Measurements from ENCODE around the gene MPIG6B. TPM values are rescaled to one million over a fixed set of nuclear protein-coding genes. Genes with fewer than 3 reads are reported as not detected.
A peak's percentile ranks its signal among the peaks of the same experiment; 100 is the strongest.

The MPIG6B gene
- total RNA-seq, 4 donors from 2014 or later: not detected

DNA sequence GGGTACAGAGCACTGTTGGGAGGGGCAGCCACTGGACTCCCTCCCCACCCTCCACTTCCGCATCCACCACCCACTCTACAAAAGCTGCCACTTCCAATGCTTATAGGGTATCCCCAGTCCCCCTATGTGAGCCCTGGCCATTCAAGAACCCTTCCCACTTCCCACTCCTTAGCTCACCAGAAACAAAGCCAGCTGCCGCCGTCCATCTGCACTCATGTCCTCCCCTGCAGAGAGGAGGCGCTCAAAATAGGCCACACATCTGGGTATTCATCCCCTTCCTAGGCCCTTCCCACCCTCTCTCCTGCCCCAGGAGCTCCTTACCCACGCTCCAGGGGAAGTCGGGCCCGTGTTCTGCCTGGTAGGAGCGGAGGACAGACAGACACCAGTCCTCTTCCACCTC is 35.9 kb upstream of the MPIG6B start:
- H3K36me3 ChIP-seq: peaks cover 4 to 70% (median 5%) of the 10 kb centered on the region in 3 donors

DNA sequence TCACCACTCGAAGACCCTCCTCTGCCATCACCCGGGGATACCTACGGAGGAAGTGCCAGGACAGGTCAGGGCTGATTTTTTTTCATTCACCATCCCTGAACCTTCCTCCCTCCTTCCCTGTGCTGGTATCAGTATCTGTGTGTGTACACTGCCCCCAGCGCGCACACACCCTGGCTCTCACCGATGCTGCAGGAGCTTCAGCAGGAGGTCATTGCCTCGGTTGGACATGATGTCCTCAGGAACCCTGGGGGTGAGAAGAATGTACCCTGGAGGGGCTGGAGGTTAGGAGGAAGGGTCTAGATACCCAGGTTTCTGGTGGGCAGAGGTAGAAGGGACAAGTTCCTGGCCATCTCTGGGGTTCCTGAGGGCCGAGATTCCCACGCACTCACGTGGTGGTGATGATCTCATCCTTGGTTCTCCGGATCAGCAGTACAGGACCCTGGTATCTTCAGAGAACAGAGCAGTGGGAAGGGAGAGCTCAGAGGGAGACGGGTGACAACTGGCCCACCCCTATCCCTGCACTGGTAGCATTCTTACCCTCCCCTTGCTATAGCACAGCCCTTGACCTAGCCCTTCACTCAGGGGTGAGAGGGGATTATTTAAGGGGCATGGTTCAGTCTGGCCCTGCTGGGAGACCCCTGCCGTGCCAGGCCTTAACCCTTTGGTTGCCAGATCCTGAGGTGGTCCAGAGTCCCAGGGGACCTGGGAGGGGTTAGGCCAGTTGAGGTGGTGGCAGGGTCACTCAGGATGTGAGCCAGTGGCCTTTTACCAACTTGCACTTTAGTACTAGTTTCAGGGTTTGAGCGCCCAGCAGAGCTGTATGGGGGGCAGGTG is 35.1 kb upstream of the MPIG6B start:
- Histone ChIP-seq H3K4me3 (no peak overlapping the region), H3K4me1 (peaks cover 0 to 7% (median 3%) of the 10 kb centered on the region in 4 donors), H3K9me3 (no peaks in the 10 kb centered on the region), H3K27ac (no peak overlapping the region), H3K36me3 (peaks cover 4 to 77% (median 5%) of the 10 kb centered on the region in 3 donors), H3K27me3 (no peaks in the 10 kb centered on the region)
- 74 to 76% methylated on average over 13 to 14 of the region's 14 CpGs for WGBS, 2 donors
- DNase-seq (ENCODE audit: low spot score in 2 of 2): no peak
- no peak for TF ChIP-seq POLR2A (IDR thresholded peaks at IDR 0.05)
- TF ChIP-seq, protein P1, sequence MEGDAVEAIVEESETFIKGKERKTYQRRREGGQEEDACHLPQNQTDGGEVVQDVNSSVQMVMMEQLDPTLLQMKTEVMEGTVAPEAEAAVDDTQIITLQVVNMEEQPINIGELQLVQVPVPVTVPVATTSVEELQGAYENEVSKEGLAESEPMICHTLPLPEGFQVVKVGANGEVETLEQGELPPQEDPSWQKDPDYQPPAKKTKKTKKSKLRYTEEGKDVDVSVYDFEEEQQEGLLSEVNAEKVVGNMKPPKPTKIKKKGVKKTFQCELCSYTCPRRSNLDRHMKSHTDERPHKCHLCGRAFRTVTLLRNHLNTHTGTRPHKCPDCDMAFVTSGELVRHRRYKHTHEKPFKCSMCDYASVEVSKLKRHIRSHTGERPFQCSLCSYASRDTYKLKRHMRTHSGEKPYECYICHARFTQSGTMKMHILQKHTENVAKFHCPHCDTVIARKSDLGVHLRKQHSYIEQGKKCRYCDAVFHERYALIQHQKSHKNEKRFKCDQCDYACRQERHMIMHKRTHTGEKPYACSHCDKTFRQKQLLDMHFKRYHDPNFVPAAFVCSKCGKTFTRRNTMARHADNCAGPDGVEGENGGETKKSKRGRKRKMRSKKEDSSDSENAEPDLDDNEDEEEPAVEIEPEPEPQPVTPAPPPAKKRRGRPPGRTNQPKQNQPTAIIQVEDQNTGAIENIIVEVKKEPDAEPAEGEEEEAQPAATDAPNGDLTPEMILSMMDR (IDR thresholded peaks at IDR 0.05): no peak
- TF ChIP-seq EP300 (IDR thresholded peaks at IDR 0.05): no peak

More for the DNA sequence above, 35.9 kb upstream of the MPIG6B start:
- Histone ChIP-seq H3K9me3 (no peaks in the 10 kb centered on the region), H3K4me1 (peaks cover 0 to 15% (median 3%) of the 10 kb centered on the region in 4 donors), H3K27ac (no peak overlapping the region), H3K27me3 (no peaks in the 10 kb centered on the region), H3K4me3 (no peak overlapping the region)
- WGBS, 2 donors: 77 to 81% methylated on average over 8 of the region's 8 CpGs
- no peak for DNase-seq (ENCODE audit: low spot score in 2 of 2)
- no peak for TF ChIP-seq POLR2A (IDR thresholded peaks at IDR 0.05)
- TF ChIP-seq EP300 (IDR thresholded peaks at IDR 0.05): no peak
- TF ChIP-seq, protein P1 (IDR thresholded peaks at IDR 0.05): no peak

DNA sequence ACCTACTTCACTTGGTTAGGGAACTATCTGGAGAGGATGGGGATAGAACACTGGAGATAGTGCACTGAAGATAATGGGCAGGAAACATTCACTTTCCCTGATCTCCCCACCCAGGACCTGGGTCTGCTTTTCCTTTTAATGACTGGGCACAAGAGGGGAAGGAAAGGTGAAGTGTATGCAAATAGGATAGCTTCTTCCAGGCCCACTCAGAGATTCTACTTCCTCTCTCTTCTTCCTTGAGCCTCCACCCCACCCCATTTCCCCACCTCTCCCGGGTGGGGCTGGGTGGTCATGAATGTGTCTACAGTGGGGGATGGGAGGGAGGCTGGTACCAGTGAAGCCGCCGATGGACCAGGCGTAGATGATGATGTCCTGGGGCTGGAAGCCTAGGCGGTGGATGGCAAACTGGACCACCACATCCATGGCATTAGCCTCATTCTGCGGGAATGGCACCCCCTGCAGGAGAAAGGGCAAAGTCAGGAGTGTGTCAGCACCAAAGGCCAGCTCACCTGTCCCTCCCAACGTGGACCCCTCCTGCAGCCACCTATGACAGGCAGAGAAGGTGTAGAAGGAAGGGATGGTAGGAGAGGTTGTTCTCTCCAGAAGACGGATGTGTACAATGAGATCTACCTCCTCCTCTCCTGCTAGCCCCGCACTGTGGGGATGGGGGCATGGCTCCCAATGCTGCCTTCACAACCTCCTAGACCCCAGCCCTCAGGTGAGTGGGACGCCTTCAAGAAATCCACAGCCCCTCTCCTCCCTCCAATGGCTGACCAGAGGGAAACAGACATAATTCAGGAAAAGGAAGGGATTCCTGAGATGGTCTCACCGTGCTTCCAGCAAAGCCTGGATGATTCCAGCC is 33.7 kb upstream of the MPIG6B start:
- Histone ChIP-seq H3K36me3 (peaks cover 4 to 91% (median 5%) of the 10 kb centered on the region in 3 donors), H3K4me3 (no peak overlapping the region), H3K27ac (no peak overlapping the region), H3K27me3 (no peaks in the 10 kb centered on the region), H3K9me3 (no peaks in the 10 kb centered on the region), H3K4me1 (no peaks in the 10 kb centered on the region)
- DNase-seq (ENCODE audit: low spot score in 2 of 2): no peak
- 74 to 76% methylated on average over 11 of the region's 11 CpGs for whole genome bisulfite sequencing, 2 donors
- TF ChIP-seq EP300 (IDR thresholded peaks at IDR 0.05) (no peak), POLR2A (IDR thresholded peaks at IDR 0.05) (no peak)
- TF ChIP-seq, protein P1 (IDR thresholded peaks at IDR 0.05): peak in 1 of 5 experiments; percentile 27

DNA sequence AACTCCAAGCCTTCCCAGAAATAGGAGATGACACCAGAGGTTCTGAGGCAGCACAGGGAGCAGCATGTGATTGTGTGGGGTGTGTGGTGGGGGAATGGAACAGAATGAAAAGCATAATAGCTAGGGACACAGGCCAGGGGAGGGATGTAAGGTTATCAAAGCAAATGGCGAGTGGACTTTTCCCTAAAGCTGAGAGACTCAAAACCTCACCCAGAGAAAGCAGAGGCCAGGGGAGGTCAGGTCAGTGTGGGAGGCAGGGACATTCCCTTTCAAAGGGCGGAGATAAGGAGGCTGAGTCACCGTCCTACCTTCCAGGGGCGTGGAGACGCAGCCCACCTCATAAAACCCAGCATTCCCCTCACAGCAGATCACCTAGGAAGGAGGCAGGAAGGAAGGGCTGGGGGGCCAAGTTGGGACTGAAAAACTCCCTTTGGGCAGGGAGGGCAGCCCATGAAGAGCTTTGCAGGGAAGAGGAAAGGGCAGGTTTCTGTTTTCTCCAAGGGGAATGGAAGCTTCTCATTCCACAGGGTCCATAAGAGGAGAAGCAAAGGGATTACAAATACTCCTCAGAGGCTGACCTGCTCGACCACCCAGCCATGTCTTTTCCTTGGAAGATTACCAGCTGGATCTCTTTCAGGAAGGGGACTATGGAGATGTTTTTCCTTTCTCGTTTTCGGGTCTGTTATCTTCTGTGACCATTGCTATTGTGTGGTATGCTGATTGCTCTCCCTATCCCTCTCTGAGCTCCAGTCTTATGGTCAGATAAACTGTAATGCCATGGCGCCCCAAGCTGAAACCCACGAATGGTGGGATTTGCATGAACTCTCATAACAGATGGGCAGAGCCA is 32.7 kb upstream of the MPIG6B start:
- H3K27me3 ChIP-seq: no peaks in the 10 kb centered on the region
- no peak for DNase-seq (ENCODE audit: low spot score in 2 of 2)
- H3K9me3 ChIP-seq: no peaks in the 10 kb centered on the region
- no peak overlapping the region for H3K4me3 ChIP-seq
- H3K36me3 ChIP-seq: peaks cover 4 to 100% (median 5%) of the 10 kb centered on the region in 3 donors
- peak overlapping the region in 1 of 4 donors; percentile 42 for H3K27ac ChIP-seq
- 57 to 65% methylated on average over 10 of the region's 10 CpGs for WGBS, 2 donors
- no peaks in the 10 kb centered on the region for H3K4me1 ChIP-seq
- TF ChIP-seq EP300 (IDR thresholded peaks at IDR 0.05) (no peak), POLR2A (IDR thresholded peaks at IDR 0.05) (no peak)
- TF ChIP-seq, protein P1 (IDR thresholded peaks at IDR 0.05): no peak

All from tibial nerve (tissue), 4 donors.